ENCODE measurements around the gene LSP1. TPM values are rescaled to one million over a fixed set of nuclear protein-coding genes. Genes with fewer than 3 reads are reported as not detected.

The LSP1 gene
- total RNA-seq, 2 experiments from 2014 or later: 228 to 232 TPM

GRCh38 chr11:1805525-1805924 lies 47.4 kb upstream of the LSP1 start:
- Mint-ChIP-seq H3K27me3 (peaks cover 30% of the 10 kb centered on the region), H3K36me3 (ENCODE audit: low read depth) (no peaks in the 10 kb centered on the region), H3K4me1 (ENCODE audit: low read depth) (no peaks in the 10 kb centered on the region), H3K27ac (no peak overlapping the region), H3K9me3 (no peaks in the 10 kb centered on the region), H3K4me3 (no peak overlapping the region)
- Histone ChIP-seq H3K36me3 (ENCODE audit: insufficient read depth, low read length) (no peaks in the 10 kb centered on the region), H3K4me1 (ENCODE audit: insufficient read depth, low read length) (no peaks in the 10 kb centered on the region), H3K27ac (ENCODE audit: low read depth in 1 of 2, low read length in 2 of 2) (no peak overlapping the region), H3K9me3 (ENCODE audit: control insufficient read depth in 1 of 2, insufficient read depth in 1 of 2, low read length in 2 of 2) (no peaks in the 10 kb centered on the region), H3K27me3 (ENCODE audit: control insufficient read depth in 1 of 2, insufficient read depth in 2 of 2, low read length in 2 of 2) (peaks cover 0 to 4% of the 10 kb centered on the region in 2 experiments), H3K4me3 (ENCODE audit: low read length) (no peak overlapping the region)
- intact Hi-C loops (cut with DNase I, micrococcal nuclease): no loop called here
- CTCF ChIA-PET: no interaction called here
- DNase-seq: no peak
- POLR2A ChIA-PET: interaction anchor here (0.8 kb wide), 1 partner anchor 153 kb away, joined by 3 read pairs; no protein-coding TSS in a partner anchor
- no peak for ATAC-seq (ENCODE audit: poor library complexity)
- TF ChIP-seq, protein P1, sequence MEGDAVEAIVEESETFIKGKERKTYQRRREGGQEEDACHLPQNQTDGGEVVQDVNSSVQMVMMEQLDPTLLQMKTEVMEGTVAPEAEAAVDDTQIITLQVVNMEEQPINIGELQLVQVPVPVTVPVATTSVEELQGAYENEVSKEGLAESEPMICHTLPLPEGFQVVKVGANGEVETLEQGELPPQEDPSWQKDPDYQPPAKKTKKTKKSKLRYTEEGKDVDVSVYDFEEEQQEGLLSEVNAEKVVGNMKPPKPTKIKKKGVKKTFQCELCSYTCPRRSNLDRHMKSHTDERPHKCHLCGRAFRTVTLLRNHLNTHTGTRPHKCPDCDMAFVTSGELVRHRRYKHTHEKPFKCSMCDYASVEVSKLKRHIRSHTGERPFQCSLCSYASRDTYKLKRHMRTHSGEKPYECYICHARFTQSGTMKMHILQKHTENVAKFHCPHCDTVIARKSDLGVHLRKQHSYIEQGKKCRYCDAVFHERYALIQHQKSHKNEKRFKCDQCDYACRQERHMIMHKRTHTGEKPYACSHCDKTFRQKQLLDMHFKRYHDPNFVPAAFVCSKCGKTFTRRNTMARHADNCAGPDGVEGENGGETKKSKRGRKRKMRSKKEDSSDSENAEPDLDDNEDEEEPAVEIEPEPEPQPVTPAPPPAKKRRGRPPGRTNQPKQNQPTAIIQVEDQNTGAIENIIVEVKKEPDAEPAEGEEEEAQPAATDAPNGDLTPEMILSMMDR (IDR thresholded peaks at IDR 0.05): no peak

GRCh38 chr11:1807264-1807995 lies 45.5 kb upstream of the LSP1 start:
- CTCF ChIA-PET: no interaction called here
- Histone ChIP-seq H3K27ac (ENCODE audit: low read depth in 1 of 2, low read length in 2 of 2) (no peak overlapping the region), H3K9me3 (ENCODE audit: control insufficient read depth in 1 of 2, insufficient read depth in 1 of 2, low read length in 2 of 2) (no peaks in the 10 kb centered on the region), H3K4me1 (ENCODE audit: insufficient read depth, low read length) (no peaks in the 10 kb centered on the region), H3K4me3 (ENCODE audit: low read length) (no peak overlapping the region), H3K27me3 (ENCODE audit: control insufficient read depth in 1 of 2, insufficient read depth in 2 of 2, low read length in 2 of 2) (peaks cover 0 to 4% of the 10 kb centered on the region in 2 experiments), H3K36me3 (ENCODE audit: insufficient read depth, low read length) (no peaks in the 10 kb centered on the region)
- H3K4me3 Mint-ChIP-seq: no peak overlapping the region
- DNase-seq (peak in 1 of 14 experiments; percentile 12), ATAC-seq (ENCODE audit: poor library complexity) (no peak)
- peaks cover 24% of the 10 kb centered on the region for H3K27me3 Mint-ChIP-seq
- H3K36me3 Mint-ChIP-seq (ENCODE audit: low read depth): no peaks in the 10 kb centered on the region
- H3K4me1 Mint-ChIP-seq (ENCODE audit: low read depth): no peaks in the 10 kb centered on the region
- intact Hi-C loops (cut with DNase I, micrococcal nuclease): no loop called here
- no peaks in the 10 kb centered on the region for H3K9me3 Mint-ChIP-seq
- H3K27ac Mint-ChIP-seq: no peak overlapping the region
- TF ChIP-seq, protein P1 (IDR thresholded peaks at IDR 0.05): no peak
- POLR2A ChIA-PET: no interaction called here

DNA sequence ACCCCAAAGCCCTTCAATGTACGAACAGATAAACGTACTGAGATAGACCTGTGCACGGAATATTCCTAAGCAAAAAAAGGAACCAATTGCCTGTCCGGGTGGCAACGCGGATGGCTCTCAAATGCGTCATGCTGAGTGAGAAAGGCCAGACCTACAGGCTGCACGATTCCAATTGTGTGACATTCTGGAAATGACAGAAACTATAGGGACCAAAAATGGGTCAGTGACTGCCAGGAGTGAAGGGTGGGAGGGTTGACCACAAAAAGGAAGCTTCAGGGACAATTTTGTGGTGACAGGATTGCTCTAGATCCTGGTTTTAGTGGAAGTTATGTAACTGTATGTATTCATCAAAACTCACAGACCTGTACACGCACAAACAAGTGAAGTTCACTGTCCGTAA lies 42.1 kb upstream of the LSP1 start:
- CTCF ChIA-PET: interaction anchor here (1.1 kb wide), 1 partner anchor 118 kb away, joined by 3 read pairs; no protein-coding TSS in a partner anchor
- POLR2A ChIA-PET: no interaction called here
- Histone ChIP-seq H3K4me3 (ENCODE audit: low read length) (no peak overlapping the region), H3K27ac (ENCODE audit: low read depth in 1 of 2, low read length in 2 of 2) (no peak overlapping the region), H3K4me1 (ENCODE audit: insufficient read depth, low read length) (no peaks in the 10 kb centered on the region), H3K9me3 (ENCODE audit: control insufficient read depth in 1 of 2, insufficient read depth in 1 of 2, low read length in 2 of 2) (no peaks in the 10 kb centered on the region), H3K27me3 (ENCODE audit: control insufficient read depth in 1 of 2, insufficient read depth in 2 of 2, low read length in 2 of 2) (peaks cover 0 to under 1% of the 10 kb centered on the region in 2 experiments), H3K36me3 (ENCODE audit: insufficient read depth, low read length) (no peaks in the 10 kb centered on the region)
- TF ChIP-seq, protein P1 (IDR thresholded peaks at IDR 0.05): no peak
- H3K9me3 Mint-ChIP-seq: no peaks in the 10 kb centered on the region
- ATAC-seq (ENCODE audit: poor library complexity) (no peak), DNase-seq (peak in 2 of 14 experiments; percentile 35 to 55)
- intact Hi-C loops (cut with DNase I, micrococcal nuclease): no loop called here
- H3K4me3 Mint-ChIP-seq: no peak overlapping the region
- no peak overlapping the region for H3K27ac Mint-ChIP-seq
- H3K4me1 Mint-ChIP-seq (ENCODE audit: low read depth): no peaks in the 10 kb centered on the region
- peaks cover 15% of the 10 kb centered on the region for H3K27me3 Mint-ChIP-seq
- no peaks in the 10 kb centered on the region for H3K36me3 Mint-ChIP-seq (ENCODE audit: low read depth)
